Keratinocyte (primary cell): ENCODE data around the gene MED23. TPM values are rescaled to one million over a fixed set of nuclear protein-coding genes. Genes with fewer than 3 reads are reported as not detected.

ENCODE experiments used
- DNase-seq: peaks from one replicate; pipeline ENCODE4 v3.0.0-alpha.2; 2011; ENCODE audit warnings: low read depth, missing footprints, low spot score
- FAIRE-seq: peaks from 2 replicates; lab custom pipeline; 2011; peaks lifted over from hg19 to GRCh38; lab: Jason Lieb, UNC
- H2AFZ ChIP-seq: 2 replicates; pipeline ENCODE4 v1.6.0; 2012; ENCODE audit warnings: low read length, control low read depth, inconsistent platforms; ENCODE audit not compliant: control insufficient read depth
- H3K27ac ChIP-seq: 2 replicates; pipeline ENCODE4 v1.5.1; 2011; ENCODE audit warnings: low read length; ENCODE audit not compliant: control insufficient read depth, insufficient read depth
- H3K27me3 ChIP-seq: 3 replicates; pipeline ENCODE4 v1.6.0; 2011; ENCODE audit warnings: low read length; ENCODE audit not compliant: control insufficient read depth, insufficient read depth; ENCODE audit errors: extremely low read depth
- H3K36me3 ChIP-seq, 2 experiments: 2 replicates in 1 of 2; 3 replicates in 1 of 2; pipeline ENCODE4 v1.5.1; 2011; ENCODE audit warnings: low read length in 2 of 2, mild to moderate bottlenecking in 1 of 2; ENCODE audit not compliant: control insufficient read depth in 2 of 2, insufficient read depth in 2 of 2; ENCODE audit errors: extremely low read depth in 1 of 2
- H3K4me1 ChIP-seq: 3 replicates; pipeline ENCODE4 v1.5.1; 2011; ENCODE audit warnings: low read length; ENCODE audit not compliant: control insufficient read depth, insufficient read depth; ENCODE audit errors: extremely low read depth
- H3K4me2 ChIP-seq: 3 replicates; pipeline ENCODE4 v1.6.0; 2011; ENCODE audit warnings: low read depth, low read length; ENCODE audit not compliant: control insufficient read depth, insufficient read depth; ENCODE audit errors: extremely low read depth
- H3K4me3 ChIP-seq, 3 experiments: fragments of 200-600 bp in 1 of 3; sonication (generic) in 1 of 3; 2 replicates in 2 of 3; 3 replicates in 1 of 3; pipeline ENCODE4 v1.5.1; 2011 to 2016; ENCODE audit warnings: low read length in 3 of 3, mild to moderate bottlenecking in 3 of 3, control low read depth in 2 of 3, inconsistent platforms in 1 of 3, low read depth in 1 of 3, mixed read lengths in 1 of 3, mixed run types in 1 of 3, moderate library complexity in 1 of 3; ENCODE audit not compliant: control insufficient read depth in 2 of 3, insufficient read depth in 2 of 3; ENCODE audit errors: extremely low read depth in 1 of 3
- H3K79me2 ChIP-seq: 2 replicates; pipeline ENCODE4 v1.6.0; 2012; ENCODE audit warnings: low read length; ENCODE audit not compliant: control insufficient read depth, insufficient read depth
- H3K9ac ChIP-seq: 3 replicates; pipeline ENCODE4 v1.6.0; 2011; ENCODE audit warnings: low read length; ENCODE audit not compliant: control insufficient read depth, insufficient read depth; ENCODE audit errors: extremely low read depth
- H3K9me1 ChIP-seq: 3 replicates; pipeline ENCODE4 v1.6.0; 2011; ENCODE audit warnings: low read length; ENCODE audit not compliant: control insufficient read depth, insufficient read depth; ENCODE audit errors: extremely low read depth
- H3K9me3 ChIP-seq: 2 replicates; pipeline ENCODE4 v1.5.1; 2012; ENCODE audit warnings: low read depth, low read length; ENCODE audit not compliant: control insufficient read depth
- H4K20me1 ChIP-seq: 3 replicates; pipeline ENCODE4 v1.6.0; 2011; ENCODE audit warnings: low read length; ENCODE audit not compliant: control insufficient read depth, insufficient read depth; ENCODE audit errors: extremely low read depth
- CTCF ChIP-seq, 3 experiments: IDR thresholded peaks in 1 of 3; conservative IDR thresholded peaks in 1 of 3; optimal IDR thresholded peaks in 1 of 3; 2 replicates in 2 of 3; 3 replicates in 1 of 3; pipeline versions ENCODE3 to v1.5.1; 2011; ENCODE audit warnings: low read length in 3 of 3, mild to moderate bottlenecking in 3 of 3, moderate library complexity in 2 of 3, control low read depth in 1 of 3, inconsistent platforms in 1 of 3; ENCODE audit not compliant: insufficient read depth in 2 of 3; ENCODE audit errors: extremely low read depth in 1 of 3
- EZH2 ChIP-seq: IDR thresholded peaks from one replicate; pipeline ENCODE4 v1.6.1; 2012; ENCODE audit warnings: inconsistent platforms, mild to moderate bottlenecking, low read length, moderate library complexity
- dilution Hi-C: fragments of 300-500 bp; cut with MboI; formaldehyde crosslinking; loops from one replicate; pipeline ENCODE4 v1.7.0; 2020; ENCODE audit warnings: low sequenced_read_pairs; ENCODE audit not compliant: extremely low pct_ligation_motif_present
- polyA plus RNA-seq, 5 experiments: library from polyadenylated mRNA; depleted of rRNA in 3 of 5; stranded (reverse) in 3 of 5; stranded (forward) in 1 of 5; unstranded in 1 of 5; fragments of >200 nt; gene quantifications; 1 replicate in 1 of 5; 2 replicates in 3 of 5; 3 replicates in 1 of 5; pipeline versions ENCODE4 v1.2.1 to v1.2.3, GENCODE V29; 2011 to 2012; ENCODE audit warnings: missing spikeins in 2 of 5, low read depth in 1 of 5, low replicate concordance in 1 of 5

The MED23 gene
- polyA plus RNA-seq, 1 donor (not counting 4 experiments of a cell fraction or from before 2014, with no cell fraction given), result 24.9 TPM

GRCh38 chr6:131574686-131575085 is 53.4 kb downstream of the MED23 start:
- no peak for FAIRE-seq
- dilution Hi-C loops, result no loop called here

GRCh38 chr6:131574133-131574532 is 53.9 kb downstream of the MED23 start:
- no peak overlapping the region for H3K27ac ChIP-seq
- no peak for DNase-seq
- no peaks in the 10 kb centered on the region for H3K9me1 ChIP-seq
- no peak overlapping the region for H3K4me3 ChIP-seq
- no peaks in the 10 kb centered on the region for H3K27me3 ChIP-seq
- FAIRE-seq, result no peak
- dilution Hi-C loops, result no loop called here
- no peak overlapping the region for H3K9ac ChIP-seq
- H3K4me1 ChIP-seq, result no peaks in the 10 kb centered on the region
- H2AFZ ChIP-seq, result no peak overlapping the region
- H3K79me2 ChIP-seq, result no peaks in the 10 kb centered on the region
- H4K20me1 ChIP-seq, result no peaks in the 10 kb centered on the region
- peaks cover 0 to 2% of the 10 kb centered on the region in 2 experiments for H3K36me3 ChIP-seq
- TF ChIP-seq CTCF (optimal IDR thresholded peaks at IDR 0.05 in 1 of 3, IDR thresholded peaks at IDR 0.05 in 1 of 3, conservative IDR thresholded peaks at IDR 0.05 in 1 of 3; ENCODE audit: extremely low read depth in 1 of 3, insufficient read depth in 2 of 3, low read length in 3 of 3), result no peak
- TF ChIP-seq EZH2, result no peak
- H3K4me2 ChIP-seq, result no peak overlapping the region
- H3K9me3 ChIP-seq, result no peaks in the 10 kb centered on the region

More at GRCh38 chr6:131574686-131575085, 53.4 kb downstream of the MED23 start:
- Histone ChIP-seq H3K4me1 (no peaks in the 10 kb centered on the region), H3K4me2 (no peak overlapping the region), H3K36me3 (peaks cover 0 to 2% of the 10 kb centered on the region in 2 experiments), H3K9ac (no peak overlapping the region), H3K9me3 (no peaks in the 10 kb centered on the region), H3K27ac (no peak overlapping the region), H2AFZ (no peak overlapping the region), H3K27me3 (no peaks in the 10 kb centered on the region), H3K4me3 (no peak overlapping the region), H3K9me1 (no peaks in the 10 kb centered on the region), H4K20me1 (no peaks in the 10 kb centered on the region), H3K79me2 (no peaks in the 10 kb centered on the region)
- no peak for DNase-seq
- no peak for TF ChIP-seq CTCF (optimal IDR thresholded peaks at IDR 0.05 in 1 of 3, IDR thresholded peaks at IDR 0.05 in 1 of 3, conservative IDR thresholded peaks at IDR 0.05 in 1 of 3; ENCODE audit: extremely low read depth in 1 of 3, insufficient read depth in 2 of 3, low read length in 3 of 3)
- TF ChIP-seq EZH2, result no peak
